ENCODE measurements around the gene SMARCC1.
"Not testable (repeated sequence)": the region's sequence is repeated elsewhere in the genome, so short reads cannot be mapped to it uniquely, and the experiment has no call there.

The SMARCC1 gene

GRCh38 chr3:47772047-47772446 is 9.6 kb downstream of the SMARCC1 start:
- DNase-seq (ENCODE audit: low read depth in 2 of 2), result no peak

- DNase-seq (ENCODE audit: low read depth in 2 of 2), result no peak
Measured at GRCh38 chr3:47766186-47766585, 15.5 kb downstream of the SMARCC1 start.

GRCh38 chr3:47762233-47762632 is 19.5 kb downstream of the SMARCC1 start:
- no peak for DNase-seq (ENCODE audit: low read depth in 2 of 2)

GRCh38 chr3:47761046-47761445 is 20.6 kb downstream of the SMARCC1 start:
- DNase-seq (ENCODE audit: low read depth in 2 of 2), result no peak

- not testable (repeated sequence) for DNase-seq (ENCODE audit: low read depth in 2 of 2)
Measured at GRCh38 chr3:47760207-47760606, 21.5 kb downstream of the SMARCC1 start.

GRCh38 chr3:47758261-47759025 is 23.2 kb downstream of the SMARCC1 start:
- no peak for DNase-seq (ENCODE audit: low read depth in 2 of 2)

- no peak for DNase-seq (ENCODE audit: low read depth in 2 of 2)
Measured at GRCh38 chr3:47752716-47753115, 29.0 kb downstream of the SMARCC1 start.

- not testable (repeated sequence) for DNase-seq (ENCODE audit: low read depth in 2 of 2)
Measured at GRCh38 chr3:47750811-47751354, 30.8 kb downstream of the SMARCC1 start.

GRCh38 chr3:47747558-47747957 is 34.1 kb downstream of the SMARCC1 start:
- DNase-seq (ENCODE audit: low read depth in 2 of 2), result no peak

- DNase-seq (ENCODE audit: low read depth in 2 of 2), result no peak
Measured at GRCh38 chr3:47746264-47746663, 35.4 kb downstream of the SMARCC1 start.

GRCh38 chr3:47743855-47744254 is 37.8 kb downstream of the SMARCC1 start:
- no peak for DNase-seq (ENCODE audit: low read depth in 2 of 2)

GRCh38 chr3:47743352-47743751 is 38.3 kb downstream of the SMARCC1 start:
- DNase-seq (ENCODE audit: low read depth in 2 of 2), result not testable (repeated sequence)

GRCh38 chr3:47741925-47742324 is 39.8 kb downstream of the SMARCC1 start:
- no peak for DNase-seq (ENCODE audit: low read depth in 2 of 2)

- no peak for DNase-seq (ENCODE audit: low read depth in 2 of 2)
Measured at GRCh38 chr3:47732143-47732542, 49.5 kb downstream of the SMARCC1 start.

GRCh38 chr3:47731061-47731460 is 50.6 kb downstream of the SMARCC1 start:
- no peak for DNase-seq (ENCODE audit: low read depth in 2 of 2)

GRCh38 chr3:47722859-47723258 is 58.8 kb downstream of the SMARCC1 start:
- DNase-seq (ENCODE audit: low read depth in 2 of 2), result no peak

- DNase-seq (ENCODE audit: low read depth in 2 of 2), result not testable (repeated sequence)
Measured at GRCh38 chr3:47717448-47717847, 64.2 kb downstream of the SMARCC1 start.

- no peak for DNase-seq (ENCODE audit: low read depth in 2 of 2)
Measured at GRCh38 chr3:47716656-47717055, 65.0 kb downstream of the SMARCC1 start.

- no peak for DNase-seq (ENCODE audit: low read depth in 2 of 2)
Measured at GRCh38 chr3:47715928-47716327, 65.8 kb downstream of the SMARCC1 start.

- DNase-seq (ENCODE audit: low read depth in 2 of 2), result no peak
Measured at GRCh38 chr3:47714606-47715005, 67.1 kb downstream of the SMARCC1 start.

- no peak for DNase-seq (ENCODE audit: low read depth in 2 of 2)
Measured at GRCh38 chr3:47713655-47714054, 68.0 kb downstream of the SMARCC1 start.

- no peak for DNase-seq (ENCODE audit: low read depth in 2 of 2)
Measured at GRCh38 chr3:47712398-47712797, 69.3 kb downstream of the SMARCC1 start.

- no peak for DNase-seq (ENCODE audit: low read depth in 2 of 2)
Measured at GRCh38 chr3:47711596-47711995, 70.1 kb downstream of the SMARCC1 start.

GRCh38 chr3:47705391-47705790 is 76.3 kb downstream of the SMARCC1 start:
- DNase-seq (ENCODE audit: low read depth in 2 of 2), result no peak
